ENCODE data around the gene MYL4.
A peak's percentile ranks its signal among the peaks of the same experiment; 100 is the strongest.

MYL4 gene

GRCh38 chr17:47188271-47188875, 20.8 kb upstream of the MYL4 start:
- DNase-seq (ENCODE audit: low read depth): peak; percentile 79
- peak overlapping the region; percentile 82 for H3K4me3 ChIP-seq (ENCODE audit: control insufficient read depth, low read depth, low read length)
- no peak for TF ChIP-seq CTCF (conservative IDR thresholded peaks at IDR 0.05; ENCODE audit: control insufficient read depth, insufficient read depth, low read depth, low read length)

- TF ChIP-seq CTCF (conservative IDR thresholded peaks at IDR 0.05; ENCODE audit: control insufficient read depth, insufficient read depth, low read depth, low read length): no peak
- DNase-seq (ENCODE audit: low read depth): peak; percentile 97
- H3K4me3 ChIP-seq (ENCODE audit: control insufficient read depth, low read depth, low read length): peak within 1 kb of the TSS; percentile 82
Observed at GRCh38 chr17:47188876-47189731, 20.0 kb upstream of the MYL4 start, which contains the start of gene CDC27. Gene CDC27, minus strand, starts transcription at chr17:47189295. Its CDS starts 123 bp downstream, at chr17:47189172.

- H3K4me3 ChIP-seq (ENCODE audit: control insufficient read depth, low read depth, low read length): peak overlapping the region; percentile 54
- DNase-seq (ENCODE audit: low read depth): no peak
- TF ChIP-seq CTCF (conservative IDR thresholded peaks at IDR 0.05; ENCODE audit: control insufficient read depth, insufficient read depth, low read depth, low read length): no peak
Observed at GRCh38 chr17:47189732-47190237, 19.4 kb upstream of the MYL4 start.

- no peak for DNase-seq (ENCODE audit: low read depth)
- TF ChIP-seq CTCF (conservative IDR thresholded peaks at IDR 0.05; ENCODE audit: control insufficient read depth, insufficient read depth, low read depth, low read length): no peak
- no peak overlapping the region for H3K4me3 ChIP-seq (ENCODE audit: control insufficient read depth, low read depth, low read length)
Observed at GRCh38 chr17:47190243-47190642, 18.9 kb upstream of the MYL4 start.

GRCh38 chr17:47190770-47191169, 18.4 kb upstream of the MYL4 start:
- H3K4me3 ChIP-seq (ENCODE audit: control insufficient read depth, low read depth, low read length): no peak overlapping the region
- TF ChIP-seq CTCF (conservative IDR thresholded peaks at IDR 0.05; ENCODE audit: control insufficient read depth, insufficient read depth, low read depth, low read length): no peak
- DNase-seq (ENCODE audit: low read depth): no peak

GRCh38 chr17:47192554-47192953, 16.6 kb upstream of the MYL4 start:
- no peak overlapping the region for H3K4me3 ChIP-seq (ENCODE audit: control insufficient read depth, low read depth, low read length)
- DNase-seq (ENCODE audit: low read depth): peak; percentile 39
- no peak for TF ChIP-seq CTCF (conservative IDR thresholded peaks at IDR 0.05; ENCODE audit: control insufficient read depth, insufficient read depth, low read depth, low read length)
